ENCODE data around the gene GALNT10.

GRCh38 chr5:154201108-154201769 lies 10.7 kb downstream of the GALNT10 start:
- TF ChIP-seq CTCF (conservative IDR thresholded peaks at IDR 0.05; ENCODE audit: low read depth in 2 of 2) (no peak), CREB1 (CRISPR knock-in tag; IDR thresholded peaks at IDR 0.05; ENCODE audit: low read depth) (no peak), POLR2AphosphoS5 (IDR thresholded peaks at IDR 0.05; ENCODE audit: low read depth) (no peak), EZH2 (IDR thresholded peaks at IDR 0.05; ENCODE audit: low read depth, unreplicated experiment) (no peak), JUNB (IDR thresholded peaks at IDR 0.05; ENCODE audit: unreplicated experiment) (no peak), EZH2phosphoT487 (IDR thresholded peaks at IDR 0.05; ENCODE audit: unreplicated experiment) (no peak), REST (IDR thresholded peaks at IDR 0.05; ENCODE audit: unreplicated experiment) (no peak), ETS1 (IDR thresholded peaks at IDR 0.05) (no peak), ZNF114 (CRISPR knock-in tag; IDR thresholded peaks at IDR 0.05) (no peak), ZNF462 (CRISPR knock-in tag; IDR thresholded peaks at IDR 0.05) (no peak), ZNF331 (CRISPR knock-in tag; IDR thresholded peaks at IDR 0.05; ENCODE audit: low read depth) (no peak)

All from GM23338 (cell line).